Left forelimb (tissue), 1 donor: Measurements from ENCODE around the gene FGD2.

Experiments used
- DNase-seq: peaks from one replicate; pipeline ENCODE4 v3.0.0-alpha.2; 2018; ENCODE audit warnings: low spot score

Gene FGD2

GRCh38 chr6:36997811-36998722, 7.4 kb upstream of the FGD2 start:
- no peak for DNase-seq

DNA sequence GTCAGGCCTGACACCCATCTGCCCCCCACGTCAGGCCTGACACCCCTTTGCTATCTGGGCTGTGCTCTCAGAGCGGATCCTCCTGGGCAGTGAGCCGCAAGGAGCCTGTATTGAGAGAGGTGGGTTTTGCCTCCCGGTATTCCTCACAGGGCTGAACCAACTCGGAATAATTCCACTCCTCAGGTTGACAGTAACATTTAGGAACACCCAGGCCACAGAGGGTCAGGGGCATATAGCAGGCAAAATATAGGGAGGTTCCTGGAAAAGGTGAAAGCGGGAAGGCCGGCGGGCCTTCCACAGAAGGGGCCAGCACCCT, 6.8 kb upstream of the FGD2 start:
- DNase-seq = no peak

DNA sequence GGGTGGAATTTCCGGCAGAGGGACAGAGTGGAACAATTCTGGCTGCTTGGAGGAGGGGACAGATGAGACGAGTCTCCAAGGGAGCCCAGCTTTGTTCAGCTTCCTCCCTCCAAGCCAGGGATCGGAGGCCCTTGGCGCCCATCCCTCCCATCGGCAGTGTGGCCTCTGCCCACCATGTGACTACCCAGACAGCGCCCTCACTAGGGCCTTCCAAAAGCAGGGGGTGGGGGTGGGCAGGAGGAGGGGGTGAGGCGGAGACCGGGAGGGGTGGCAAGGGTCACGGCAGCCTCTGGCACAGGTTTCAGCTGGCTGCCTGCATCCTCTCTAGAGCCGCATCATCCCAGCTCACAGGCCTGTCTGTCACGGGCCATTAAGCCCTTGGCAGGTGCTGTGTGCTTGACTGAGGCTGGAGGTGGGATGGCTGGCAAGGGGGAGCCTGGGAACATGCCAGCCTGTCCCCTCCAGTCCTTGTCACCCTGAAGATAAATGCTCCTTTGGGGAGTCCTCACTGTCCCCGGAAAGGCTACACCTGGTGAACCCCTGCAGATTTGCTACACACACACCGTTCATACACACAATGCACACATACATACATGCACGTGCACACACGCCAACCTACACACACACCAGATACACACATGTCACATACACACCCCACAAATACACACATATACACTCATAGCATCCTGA, 6.2 kb upstream of the FGD2 start:
- DNase-seq = no peak

DNA sequence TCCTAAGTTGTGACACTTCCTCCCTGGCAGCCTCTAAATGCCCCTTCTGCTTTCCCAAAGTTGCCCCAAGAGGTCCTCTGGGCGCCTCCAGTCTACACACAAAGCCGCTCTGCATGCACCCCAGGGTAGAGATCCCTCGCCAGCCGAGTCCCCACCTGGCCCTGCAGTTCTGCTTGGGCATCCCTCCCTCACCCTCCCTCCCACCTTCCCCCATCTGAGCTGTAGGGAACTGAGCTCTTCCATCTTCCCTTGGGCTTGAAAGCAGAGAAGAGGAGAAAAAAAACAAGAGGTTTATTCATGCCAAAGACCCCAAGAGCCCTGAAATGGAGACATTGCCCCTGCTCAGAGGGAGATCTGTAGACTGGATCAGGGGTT, 5.7 kb upstream of the FGD2 start:
- DNase-seq = no peak

GRCh38 chr6:37004044-37004980, 1.1 kb upstream of the FGD2 start:
- no peak for DNase-seq

DNA sequence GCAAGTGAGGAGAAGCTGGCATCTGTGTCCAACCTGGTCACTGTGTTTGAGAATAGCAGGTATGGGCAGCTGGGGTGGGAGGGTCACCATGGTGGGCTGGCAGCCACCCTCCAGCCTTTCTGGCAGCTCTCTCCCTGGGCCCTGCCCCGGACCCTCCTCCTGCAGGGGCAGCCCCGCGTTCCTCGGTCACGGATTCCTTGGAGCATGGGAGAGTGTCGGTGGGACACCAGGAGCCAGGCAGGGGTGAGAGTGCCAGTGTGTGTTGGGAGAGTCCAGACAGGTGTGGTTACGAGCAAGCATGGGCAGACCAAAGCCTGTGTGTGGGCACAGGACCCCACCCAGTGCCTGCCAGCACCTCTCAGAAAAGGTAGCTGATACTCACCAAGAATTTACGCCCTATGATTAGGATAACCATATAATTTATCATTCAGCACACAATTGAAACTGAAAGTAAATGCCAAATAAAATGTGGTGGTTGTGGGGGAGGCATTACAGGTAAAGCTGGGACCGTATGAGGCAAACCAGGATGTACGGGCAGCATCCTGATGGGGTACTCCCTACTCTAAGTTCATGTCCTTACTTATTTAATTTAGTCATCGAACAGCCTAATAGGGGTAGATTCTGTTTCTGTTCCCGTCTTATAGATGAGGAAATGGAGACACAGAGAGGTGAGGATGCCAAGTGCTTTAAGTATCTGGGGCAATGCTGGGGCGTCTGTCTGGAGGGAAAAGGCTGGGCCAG, 542 bp downstream of the FGD2 start:
- no peak for DNase-seq

DNA sequence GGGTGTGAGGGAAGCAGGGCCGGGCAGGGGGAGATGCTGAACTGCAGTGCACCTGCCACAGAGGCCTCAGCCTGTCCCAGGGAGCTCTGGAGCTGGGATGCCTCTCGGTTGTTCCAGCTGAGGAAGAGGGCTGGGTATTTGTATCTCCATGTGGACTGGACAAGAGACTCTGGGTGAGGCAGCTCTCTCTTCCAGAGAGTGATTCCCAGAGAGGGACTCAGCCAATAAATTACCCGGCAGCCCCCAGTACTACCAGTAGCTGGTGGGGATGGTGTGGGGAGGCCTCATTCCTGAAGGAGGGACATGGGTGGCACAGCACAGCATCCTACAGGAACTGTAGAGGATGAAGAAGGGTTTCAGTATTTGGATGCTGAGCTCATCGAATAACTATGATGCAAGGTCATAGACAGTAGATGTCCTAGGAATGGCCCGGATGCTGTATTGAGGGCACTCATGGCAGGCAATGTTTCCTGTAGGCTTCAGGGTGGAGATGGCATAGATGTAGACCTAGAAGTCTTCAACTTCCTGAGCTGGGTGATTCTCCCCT, 1.4 kb downstream of the FGD2 start:
- DNase-seq = no peak

DNA sequence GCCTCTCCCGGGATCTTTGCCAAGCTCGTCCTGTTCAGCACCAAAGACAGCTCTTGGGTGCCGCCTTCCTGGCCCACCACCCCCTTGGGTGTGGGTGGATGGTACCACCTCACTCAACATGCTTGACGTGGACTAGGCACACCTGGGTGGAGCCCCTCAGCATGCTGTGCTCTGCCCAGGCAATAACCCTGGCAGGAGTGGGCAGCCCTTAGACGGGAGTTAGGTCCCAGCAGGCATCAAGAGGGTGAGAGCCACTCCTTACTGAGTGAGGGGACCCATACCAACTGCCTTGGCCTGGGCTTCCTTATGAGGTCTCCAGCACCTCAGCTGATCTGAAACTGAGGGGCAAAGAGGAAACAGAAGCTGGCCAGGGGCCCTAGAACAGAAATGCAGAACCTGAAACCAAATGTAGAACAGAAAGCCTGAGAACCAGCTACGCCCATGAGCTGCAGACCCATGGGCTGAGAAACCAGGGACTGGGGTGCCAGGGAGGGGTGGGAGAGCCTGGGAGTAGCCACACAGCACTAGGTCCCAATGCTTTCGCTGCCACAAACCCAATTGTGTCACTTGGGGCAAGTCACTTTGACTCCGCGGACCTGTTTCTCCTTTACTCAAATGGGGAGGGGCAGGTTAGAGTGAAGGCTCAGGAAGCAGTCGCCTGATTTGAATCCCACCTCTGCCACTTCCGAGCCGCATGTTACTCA, 2.0 kb downstream of the FGD2 start:
- no peak for DNase-seq

DNA sequence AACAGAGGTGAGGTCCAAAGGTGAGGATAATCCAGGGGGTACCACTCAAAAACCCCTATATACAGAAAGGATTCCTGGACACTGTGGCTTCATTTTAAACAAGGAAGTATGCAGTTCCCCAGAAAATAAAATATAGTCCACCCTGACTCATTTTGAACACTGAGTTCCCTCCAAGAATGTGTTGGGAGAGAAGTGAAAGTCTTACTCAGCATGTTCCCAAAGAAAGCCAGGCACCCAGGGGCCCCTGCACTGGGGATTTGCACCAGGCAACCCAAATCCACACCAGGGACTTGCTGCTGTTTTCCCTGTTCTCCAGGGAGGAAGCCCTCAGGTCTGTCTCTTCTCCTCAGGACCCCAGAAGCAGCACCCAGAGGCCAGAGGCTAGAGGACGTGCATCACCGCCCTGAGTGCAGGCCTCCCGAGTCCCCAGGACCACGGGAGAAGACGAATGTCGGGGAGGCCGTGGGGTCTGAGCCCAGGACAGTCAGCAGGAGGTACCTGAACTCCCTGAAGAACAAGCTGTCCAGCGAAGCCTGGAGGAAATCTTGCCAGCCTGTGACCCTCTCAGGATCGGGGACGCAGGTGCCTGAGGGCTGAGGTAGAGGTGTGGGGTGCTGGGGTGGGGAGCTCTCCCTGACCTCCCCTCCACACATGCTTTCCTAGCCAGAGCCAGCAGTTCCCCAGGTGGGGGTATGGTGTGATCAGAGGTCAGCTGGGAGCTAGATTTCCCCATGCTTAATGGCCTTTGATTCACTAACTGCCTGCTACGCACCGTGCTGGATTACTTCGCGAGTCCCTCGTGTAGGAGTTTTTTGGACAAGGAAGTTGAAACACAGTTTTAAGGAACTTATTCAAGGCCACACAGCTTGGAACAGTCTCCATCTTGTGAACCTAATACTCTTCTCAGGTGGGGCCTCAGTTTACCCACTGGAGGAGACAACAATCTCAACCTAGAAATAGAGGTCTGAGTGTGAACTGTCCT, 3.3 kb downstream of the FGD2 start:
- no peak for DNase-seq

DNA sequence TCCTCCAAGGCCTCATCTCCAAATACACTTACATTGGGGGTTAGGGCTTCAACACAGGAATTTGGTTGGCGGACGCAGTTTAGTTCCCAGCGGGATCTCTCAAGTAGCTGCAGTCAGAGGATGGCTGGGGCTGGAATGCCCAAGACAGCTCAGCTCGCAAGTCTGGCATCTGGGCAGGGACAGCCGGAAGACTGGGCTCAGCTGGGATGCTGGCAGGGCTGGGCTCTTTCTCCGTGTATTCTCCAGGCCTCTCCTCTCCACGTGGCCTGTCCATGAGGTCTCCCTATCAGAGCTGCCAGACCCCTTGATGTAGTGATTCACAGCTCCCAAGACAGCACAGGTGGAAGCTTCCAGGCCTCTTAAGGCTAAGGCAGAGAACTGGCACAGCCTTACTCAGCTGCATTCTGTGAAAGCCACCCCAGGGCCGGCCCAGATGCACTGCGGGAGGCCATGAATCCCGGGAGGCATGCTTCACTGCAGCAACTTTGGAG, 5.0 kb downstream of the FGD2 start:
- DNase-seq = no peak

DNA sequence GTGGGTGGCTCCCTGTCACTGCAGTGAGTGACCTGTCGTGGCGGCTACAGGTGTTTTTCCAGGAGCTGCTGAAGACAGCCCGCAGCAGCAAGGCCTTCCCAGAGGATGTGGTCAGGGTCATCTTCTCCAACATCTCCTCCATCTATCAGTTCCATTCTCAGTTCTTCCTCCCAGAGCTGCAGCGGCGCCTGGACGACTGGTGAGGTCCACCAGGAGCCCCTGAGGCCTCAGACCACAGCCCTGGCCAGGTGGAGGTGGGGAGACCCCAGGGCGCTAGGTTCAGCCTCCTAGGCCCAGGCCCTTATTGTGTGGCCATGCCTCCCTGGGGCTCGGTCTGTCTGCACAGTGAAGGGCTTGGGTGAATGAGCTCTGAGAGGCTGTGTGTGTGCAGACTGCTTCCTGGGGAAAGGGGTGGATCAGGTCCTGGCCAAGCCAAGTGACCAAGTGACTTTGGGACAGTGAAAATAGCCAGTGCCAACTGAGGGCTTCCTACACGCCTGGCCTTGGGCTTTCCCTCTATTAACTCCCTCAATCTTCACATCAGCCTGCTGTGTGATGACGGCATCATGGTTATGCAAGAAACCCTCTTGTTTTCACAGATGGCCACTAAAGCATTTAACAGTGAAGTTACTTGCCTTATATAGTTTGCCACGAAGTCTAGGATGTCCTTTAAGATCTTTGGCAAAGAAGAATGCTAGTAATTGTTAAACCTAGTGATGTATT, 6.4 kb downstream of the FGD2 start:
- no peak for DNase-seq

GRCh38 chr6:37013516-37014491, 8.3 kb downstream of the FGD2 start:
- no peak for DNase-seq

GRCh38 chr6:37014667-37015066, 9.2 kb downstream of the FGD2 start:
- no peak for DNase-seq

GRCh38 chr6:37015532-37015931, 10.1 kb downstream of the FGD2 start:
- DNase-seq = no peak

DNA sequence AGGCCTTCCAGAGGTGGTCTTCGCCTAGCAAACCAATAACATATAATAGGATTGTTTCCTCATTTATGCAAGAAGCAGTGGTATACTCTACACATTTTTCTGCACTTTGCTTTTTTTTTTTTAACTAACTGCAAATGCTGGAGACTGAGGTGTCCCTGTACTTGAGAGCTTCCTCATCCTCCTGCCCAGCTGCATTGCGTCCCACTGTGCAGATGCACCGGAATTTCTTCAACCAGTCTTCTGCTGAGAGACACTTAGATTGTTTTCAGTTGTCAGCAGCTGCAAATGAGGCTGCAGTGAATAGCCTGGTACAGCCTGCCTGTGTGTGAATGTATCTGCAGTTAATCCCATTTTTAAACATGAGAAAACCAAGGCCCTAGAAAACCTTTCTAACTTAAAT, 11.5 kb downstream of the FGD2 start:
- no peak for DNase-seq

DNA sequence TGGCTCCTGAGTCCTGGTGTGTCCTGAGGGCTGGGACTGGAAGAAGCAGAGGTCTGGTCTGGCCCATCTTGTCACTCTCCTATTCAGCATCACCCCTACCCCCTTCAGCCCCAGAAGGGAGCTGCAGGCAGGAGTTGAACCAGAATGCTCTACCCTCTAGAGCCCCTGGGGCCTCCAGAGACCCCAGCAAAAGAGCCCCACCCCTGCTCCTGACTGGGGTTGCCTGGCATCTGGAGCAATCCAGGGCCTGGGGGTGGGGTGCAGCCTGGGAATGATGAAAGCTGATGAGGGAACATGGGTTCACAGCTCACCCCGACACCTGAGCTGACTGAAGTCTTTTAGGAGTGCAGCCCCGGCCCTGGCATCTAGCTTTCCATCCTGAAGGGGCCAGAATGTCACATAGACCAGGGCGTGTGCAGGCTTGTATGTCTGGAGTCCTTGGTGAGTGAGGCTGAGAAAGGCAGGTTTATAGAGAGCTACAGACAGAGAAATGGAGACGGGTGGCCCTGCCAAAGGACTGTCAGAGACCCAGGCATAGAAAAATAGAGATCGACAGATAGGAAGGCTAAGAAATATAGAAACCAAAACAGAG, 12.2 kb downstream of the FGD2 start:
- no peak for DNase-seq
